H9 (cell line): Measurements from ENCODE around the gene ALPI. TPM values are rescaled to one million over a fixed set of nuclear protein-coding genes. Genes with fewer than 3 reads are reported as not detected.
A peak's percentile ranks its signal among the peaks of the same experiment; 100 is the strongest.

Experiments used
- DNase-seq: peaks from one replicate; pipeline ENCODE4 v3.0.0-alpha.2; 2017
- H2AFZ ChIP-seq: one replicate; pipeline ENCODE4 v1.6.1; 2013; ENCODE audit warnings: mild to moderate bottlenecking, low read length, control low read depth, moderate library complexity
- H2AK5ac ChIP-seq: 2 replicates; pipeline ENCODE4 v1.6.1; 2013; ENCODE audit warnings: low read length, control low read depth, mixed read lengths; ENCODE audit not compliant: insufficient read length
- H2BK120ac ChIP-seq: one replicate; pipeline ENCODE4 v1.6.1; 2013; ENCODE audit warnings: low read depth, mild to moderate bottlenecking, low read length, control low read depth, inconsistent platforms; ENCODE audit not compliant: poor library complexity, severe bottlenecking
- H2BK12ac ChIP-seq: 2 replicates; pipeline ENCODE4 v1.6.1; 2013; ENCODE audit warnings: low read length, control low read depth, mixed read lengths, low read depth; ENCODE audit not compliant: insufficient read length
- H2BK15ac ChIP-seq: 2 replicates; pipeline ENCODE4 v1.6.1; 2013; ENCODE audit warnings: low read depth, low read length, control low read depth
- H2BK20ac ChIP-seq: one replicate; pipeline ENCODE4 v1.6.1; 2013; ENCODE audit warnings: low read depth, mild to moderate bottlenecking, low read length, control low read depth, inconsistent platforms; ENCODE audit not compliant: poor library complexity, severe bottlenecking
- H2BK5ac ChIP-seq: 2 replicates; pipeline ENCODE4 v1.6.1; 2013; ENCODE audit warnings: low read length, control low read depth, mixed read lengths; ENCODE audit not compliant: insufficient read length
- H3K14ac ChIP-seq: 2 replicates; pipeline ENCODE4 v1.6.1; 2013; ENCODE audit warnings: low read length, control low read depth; ENCODE audit not compliant: insufficient read depth
- H3K18ac ChIP-seq: 2 replicates; pipeline ENCODE4 v1.6.1; 2013; ENCODE audit warnings: low read depth, mild to moderate bottlenecking, mixed read lengths, low read length, control low read depth; ENCODE audit not compliant: insufficient read length
- H3K23ac ChIP-seq: 2 replicates; pipeline ENCODE4 v1.6.1; 2013; ENCODE audit warnings: low read length, control low read depth, mixed read lengths, low read depth; ENCODE audit not compliant: insufficient read length
- H3K23me2 ChIP-seq: 2 replicates; pipeline ENCODE4 v1.6.1; 2013; ENCODE audit warnings: low read depth, mild to moderate bottlenecking, mixed read lengths, low read length, control low read depth; ENCODE audit not compliant: insufficient read length, poor library complexity, severe bottlenecking
- H3K27ac ChIP-seq: 2 replicates; pipeline ENCODE4 v1.5.1; 2013; ENCODE audit warnings: low read length, control low read depth, mixed read lengths, low read depth; ENCODE audit not compliant: insufficient read length
- H3K27me3 ChIP-seq: 2 replicates; pipeline ENCODE4 v1.6.1; 2013; ENCODE audit warnings: low read length, control low read depth, inconsistent platforms; ENCODE audit not compliant: insufficient read depth
- H3K4ac ChIP-seq: 2 replicates; pipeline ENCODE4 v1.6.1; 2013; ENCODE audit warnings: low read depth, mild to moderate bottlenecking, control low read depth, inconsistent platforms, low read length, moderate library complexity
- H3K4me1 ChIP-seq: 2 replicates; pipeline ENCODE4 v1.6.1; 2013; ENCODE audit warnings: low read length, control low read depth, inconsistent platforms; ENCODE audit not compliant: insufficient read depth
- H3K4me2 ChIP-seq: 2 replicates; pipeline ENCODE4 v1.6.1; 2013; ENCODE audit warnings: low read length, control low read depth, mixed read lengths; ENCODE audit not compliant: insufficient read length, insufficient read depth
- H3K56ac ChIP-seq: 2 replicates; pipeline ENCODE4 v1.6.1; 2013; ENCODE audit warnings: low read depth, mild to moderate bottlenecking, mixed read lengths, low read length, control low read depth; ENCODE audit not compliant: insufficient read length
- H3K79me1 ChIP-seq: 2 replicates; pipeline ENCODE4 v1.6.1; 2013; ENCODE audit warnings: low read depth, mild to moderate bottlenecking, moderate library complexity, low read length, control low read depth, inconsistent platforms; ENCODE audit not compliant: insufficient read depth, poor library complexity, severe bottlenecking
- H3K79me2 ChIP-seq: 2 replicates; pipeline ENCODE4 v1.6.1; 2013; ENCODE audit warnings: low read length, control low read depth, inconsistent platforms; ENCODE audit not compliant: insufficient read depth
- H3K9ac ChIP-seq: 2 replicates; pipeline ENCODE4 v1.6.1; 2013; ENCODE audit warnings: low read length, control low read depth, mixed read lengths; ENCODE audit not compliant: insufficient read length; ENCODE audit errors: extremely low read depth
- H3K9me3 ChIP-seq: one replicate; pipeline ENCODE4 v1.6.1; 2013; ENCODE audit warnings: low read depth, low read length, inconsistent platforms; ENCODE audit not compliant: control insufficient read depth
- H3T11ph ChIP-seq: one replicate; pipeline ENCODE4 v1.6.1; 2013; ENCODE audit warnings: mild to moderate bottlenecking, low read length, control low read depth, inconsistent platforms
- H4K20me1 ChIP-seq: one replicate; pipeline ENCODE4 v1.6.1; 2013; ENCODE audit not compliant: control insufficient read depth, insufficient read length, insufficient read depth
- H4K5ac ChIP-seq: 2 replicates; pipeline ENCODE4 v1.6.1; 2013; ENCODE audit warnings: low read depth, mild to moderate bottlenecking, mixed read lengths, low read length, control low read depth; ENCODE audit not compliant: insufficient read length
- H4K8ac ChIP-seq: replicated peaks from 2 replicates; pipeline ENCODE4 v1.6.1; 2013; ENCODE audit warnings: low read length, control low read depth, mixed read lengths, low read depth; ENCODE audit not compliant: insufficient read length
- H4K91ac ChIP-seq: 2 replicates; pipeline ENCODE4 v1.6.1; 2013; ENCODE audit warnings: low read depth, mild to moderate bottlenecking, moderate library complexity, mixed read lengths, low read length, control low read depth; ENCODE audit not compliant: insufficient read length
- H3K27ac Mint-ChIP-seq, 3 experiments: 2 replicates in 2 of 3; 3 replicates in 1 of 3; pipeline ENCODE4 v1.8.0; 2020 to 2021; ENCODE audit warnings: mixed read lengths in 3 of 3, mild to moderate bottlenecking in 1 of 3, moderate library complexity in 1 of 3
- H3K27me3 Mint-ChIP-seq: 2 replicates; pipeline ENCODE4 v1.8.0; 2021; ENCODE audit warnings: low read depth, mild to moderate bottlenecking, moderate library complexity, mixed read lengths
- H3K36me3 Mint-ChIP-seq, 3 experiments: 2 replicates in 2 of 3; 3 replicates in 1 of 3; pipeline ENCODE4 v1.8.0; 2020 to 2021; ENCODE audit warnings: low read depth in 3 of 3, mixed read lengths in 3 of 3; ENCODE audit not compliant: insufficient read depth in 1 of 3
- H3K4me1 Mint-ChIP-seq, 2 experiments: 2 replicates each; pipeline ENCODE4 v1.8.0; 2020; ENCODE audit warnings: mixed read lengths in 2 of 2
- H3K4me3 Mint-ChIP-seq, 2 experiments: 2 replicates in 1 of 2; 3 replicates in 1 of 2; pipeline ENCODE4 v1.8.0; 2020 to 2021; ENCODE audit warnings: mild to moderate bottlenecking in 2 of 2, mixed read lengths in 2 of 2, moderate library complexity in 1 of 2
- H3K9me3 Mint-ChIP-seq, 2 experiments: 2 replicates in 1 of 2; 3 replicates in 1 of 2; pipeline ENCODE4 v1.8.0; 2020; ENCODE audit warnings: mild to moderate bottlenecking in 2 of 2, mixed read lengths in 2 of 2, moderate library complexity in 1 of 2
- CTCF ChIP-seq: fragments of 200-600 bp; sonication (generic); conservative IDR thresholded peaks from 3 replicates; pipeline ENCODE4 v1.8.0; 2021; ENCODE audit warnings: antibody characterized with exemption, mild to moderate bottlenecking
- WGBS: extraction: QIAGEN DNeasy Blood & Tissue Kit; methylation state at CpG from one replicate; pipeline ENCODE4 v1.1.7; 2013; ENCODE audit warnings: missing lambda C conversion rate, low lambda C conversion rate, mixed read lengths; ENCODE audit not compliant: insufficient read length; ENCODE audit errors: extremely low coverage; 5-methylcytosine and 5-hydroxymethylcytosine counted together
- total RNA-seq: library from RNA; stranded (reverse); gene quantifications from 2 replicates; pipeline ENCODE4 v1.2.1, GENCODE V29; 2021

ALPI gene
- total RNA-seq, 1 experiment from 2014 or later = not detected

GRCh38 chr2:232434091-232434490, 21.9 kb upstream of the ALPI start:
- no peak overlapping the region for H2BK5ac ChIP-seq
- no peak overlapping the region for H3K27ac ChIP-seq
- no peak overlapping the region for H4K91ac ChIP-seq
- Mint-ChIP-seq H3K27me3 (no peaks in the 10 kb centered on the region; the same call in none of the 2 replicates), H3K4me3 (no peak overlapping the region), H3K36me3 (no peaks in the 10 kb centered on the region; a peak in 1 of 7 replicates), H3K9me3 (no peaks in the 10 kb centered on the region), H3K27ac (no peak overlapping the region), H3K4me1 (peaks cover 14 to 24% of the 10 kb centered on the region in 2 experiments)
- no peak overlapping the region for H3K9ac ChIP-seq
- no peaks in the 10 kb centered on the region; the same call in 1 of the 2 replicates for H3K27me3 ChIP-seq
- no peaks in the 10 kb centered on the region for H3K23me2 ChIP-seq
- no peak overlapping the region for H3T11ph ChIP-seq
- no peak overlapping the region for H3K56ac ChIP-seq
- H3K4ac ChIP-seq = no peak overlapping the region
- H3K14ac ChIP-seq = 0 out of 2 replicates have a peak overlapping the region, but pooled peaks have one; percentile 4
- no peaks in the 10 kb centered on the region for H3K4me1 ChIP-seq
- no peaks in the 10 kb centered on the region for H3K9me3 ChIP-seq
- no peak overlapping the region for H4K8ac ChIP-seq
- H2AFZ ChIP-seq = no peak overlapping the region
- no peak overlapping the region for H3K4me2 ChIP-seq
- no peaks in the 10 kb centered on the region for H4K20me1 ChIP-seq
- H3K23ac ChIP-seq = no peak overlapping the region
- H4K5ac ChIP-seq = no peak overlapping the region
- DNase-seq = no peak
- no peak overlapping the region for H2AK5ac ChIP-seq
- H2BK120ac ChIP-seq = no peak overlapping the region
- H3K18ac ChIP-seq = no peak overlapping the region
- no peak for TF ChIP-seq CTCF
- no peak overlapping the region for H2BK20ac ChIP-seq
- H3K79me1 ChIP-seq = no peaks in the 10 kb centered on the region
- WGBS = no CpG with 5 or more reads among the region's 9 CpGs
- H2BK12ac ChIP-seq = no peak overlapping the region
- H2BK15ac ChIP-seq = no peak overlapping the region
- H3K79me2 ChIP-seq = no peaks in the 10 kb centered on the region
